GM18951 (cell line): ENCODE results near the gene SPG7.
A peak's percentile ranks its signal among the peaks of the same experiment; 100 is the strongest.

ENCODE experiments used
- POLR2A ChIP-seq: IDR thresholded peaks from 4 replicates; pipeline ENCODE4 v1.6.1; 2011; ENCODE audit warnings: mild to moderate bottlenecking; ENCODE audit not compliant: insufficient read length, insufficient read depth; ENCODE audit errors: extremely low read depth
- in situ Hi-C: fragments of 300-500 bp; cut with MboI; formaldehyde crosslinking; loops from one replicate; pipeline ENCODE4 v1.12.0; 2022; ENCODE audit warnings: low sequenced_read_pairs, mixed read lengths, inconsistent platforms; ENCODE audit not compliant: unreplicated experiment

SPG7 gene

GRCh38 chr16:89571636-89572035 lies 63.4 kb downstream of the SPG7 start:
- TF ChIP-seq POLR2A: no peak
- in situ Hi-C loops: no loop called here

- in situ Hi-C loops: no loop called here
- no peak for TF ChIP-seq POLR2A
These were observed 63.9 kb downstream of the SPG7 start for GRCh38 chr16:89572073-89572484.

- in situ Hi-C loops: no loop called here
- TF ChIP-seq POLR2A: no peak
These were observed 64.4 kb downstream of the SPG7 start for GRCh38 chr16:89572485-89573205.

- in situ Hi-C loops: no loop called here
- no peak for TF ChIP-seq POLR2A
These were observed 65.8 kb downstream of the SPG7 start for GRCh38 chr16:89573826-89574680.

- in situ Hi-C loops: no loop called here
These were observed 66.6 kb downstream of the SPG7 start for GRCh38 chr16:89574681-89575246.

GRCh38 chr16:89575247-89576152 lies 67.3 kb downstream of the SPG7 start, which contains the start of gene CPNE7:
CPNE7 (plus strand) TSS chr16:89575758; CDS start chr16:89575898, 140 bp downstream.
- TF ChIP-seq POLR2A: peak; percentile 48
- in situ Hi-C loops: no loop called here

More at GRCh38 chr16:89574681-89575246, 66.6 kb downstream of the SPG7 start:
- TF ChIP-seq POLR2A: no peak

GRCh38 chr16:89576153-89577054 lies 68.2 kb downstream of the SPG7 start:
- in situ Hi-C loops: no loop called here
- TF ChIP-seq POLR2A: no peak

GRCh38 chr16:89577055-89577759 lies 69.0 kb downstream of the SPG7 start:
- in situ Hi-C loops: no loop called here
- no peak for TF ChIP-seq POLR2A

GRCh38 chr16:89579351-89579750 lies 71.1 kb downstream of the SPG7 start:
- in situ Hi-C loops: no loop called here
- TF ChIP-seq POLR2A: no peak

- in situ Hi-C loops: no loop called here
- no peak for TF ChIP-seq POLR2A
These were observed 73.0 kb downstream of the SPG7 start for GRCh38 chr16:89581045-89581695.

GRCh38 chr16:89581861-89582563 lies 73.8 kb downstream of the SPG7 start:
- in situ Hi-C loops: no loop called here
- no peak for TF ChIP-seq POLR2A
